ENCODE results near the gene NUCKS1. TPM values are rescaled to one million over a fixed set of nuclear protein-coding genes. Genes with fewer than 3 reads are reported as not detected.

NUCKS1 gene
- total RNA-seq, 1 experiment from 2014 or later: 427 TPM

DNA sequence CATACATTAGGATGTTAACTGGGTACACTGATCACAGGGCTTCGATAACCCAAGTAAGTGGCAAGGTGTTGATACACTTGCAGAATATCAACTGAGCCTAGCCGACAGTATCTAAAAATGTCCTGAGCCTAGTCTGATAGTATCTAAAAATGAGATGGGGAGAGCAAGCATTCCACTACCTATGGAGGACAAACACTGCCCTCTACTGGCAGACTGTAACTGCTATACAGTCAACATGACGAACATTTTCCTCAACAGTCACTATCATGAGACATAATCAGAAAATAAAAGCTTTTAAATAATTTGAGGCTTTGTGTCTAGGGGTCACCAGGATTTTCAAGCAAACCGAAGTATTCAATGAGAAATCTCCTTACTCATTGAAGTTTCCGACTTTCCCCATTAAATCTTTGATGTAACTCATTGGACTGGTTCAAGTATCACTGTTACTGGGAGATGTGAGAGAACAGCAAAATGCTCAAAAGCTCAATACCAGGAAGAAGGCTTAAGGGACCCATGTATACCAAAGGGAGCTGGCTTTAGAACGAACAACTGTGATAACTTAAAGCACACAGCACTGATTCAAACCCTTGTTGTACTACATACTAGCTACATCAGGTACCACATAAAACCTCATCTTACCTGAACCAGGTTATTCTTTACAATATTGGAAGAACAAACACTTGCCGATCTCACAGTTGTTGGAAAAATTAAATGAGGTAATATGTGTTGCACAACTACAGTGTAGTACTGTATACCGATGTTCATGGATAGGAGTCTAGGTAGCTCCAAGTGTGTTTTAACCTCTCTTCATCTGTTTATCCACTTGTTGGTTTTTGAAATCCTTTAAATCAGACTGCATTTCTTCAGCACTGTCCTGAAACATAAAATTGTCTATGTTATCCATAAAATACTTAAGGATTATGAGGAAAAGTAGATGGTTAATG, 38.6 kb downstream of the NUCKS1 start:
- no peak overlapping the region for H3K56ac ChIP-seq (ENCODE audit: insufficient read length, low read depth, low read length)
- no peak overlapping the region for H3K4me2 ChIP-seq (ENCODE audit: insufficient read depth, insufficient read length, low read length)
- H3K27me3 ChIP-seq (ENCODE audit: insufficient read depth, low read length): no peaks in the 10 kb centered on the region
- peak overlapping the region; percentile 63 for H3K27ac ChIP-seq (ENCODE audit: insufficient read length, low read depth, low read length)
- peak; percentile 45 for DNase-seq
- Mint-ChIP-seq H3K36me3 (ENCODE audit: insufficient read depth in 1 of 3, low read depth in 3 of 3) (peaks cover 4 to 15% (median 12%) of the 10 kb centered on the region in 3 experiments; a peak in 4 of 7 replicates), H3K27ac (peak overlapping the region in 1 of 3 experiments; percentile 70; a peak in 3 of 7 replicates), H3K27me3 (ENCODE audit: low read depth) (no peaks in the 10 kb centered on the region), H3K4me3 (no peak overlapping the region), H3K4me1 (peaks cover 33 to 36% of the 10 kb centered on the region in 2 experiments), H3K9me3 (no peaks in the 10 kb centered on the region)
- no peak overlapping the region for H3K9ac ChIP-seq (ENCODE audit: extremely low read depth, insufficient read length, low read length)
- H4K20me1 ChIP-seq (ENCODE audit: control insufficient read depth, insufficient read depth, insufficient read length): no peaks in the 10 kb centered on the region
- no peak overlapping the region for H3K4ac ChIP-seq (ENCODE audit: low read depth, low read length)
- TF ChIP-seq, protein P1, sequence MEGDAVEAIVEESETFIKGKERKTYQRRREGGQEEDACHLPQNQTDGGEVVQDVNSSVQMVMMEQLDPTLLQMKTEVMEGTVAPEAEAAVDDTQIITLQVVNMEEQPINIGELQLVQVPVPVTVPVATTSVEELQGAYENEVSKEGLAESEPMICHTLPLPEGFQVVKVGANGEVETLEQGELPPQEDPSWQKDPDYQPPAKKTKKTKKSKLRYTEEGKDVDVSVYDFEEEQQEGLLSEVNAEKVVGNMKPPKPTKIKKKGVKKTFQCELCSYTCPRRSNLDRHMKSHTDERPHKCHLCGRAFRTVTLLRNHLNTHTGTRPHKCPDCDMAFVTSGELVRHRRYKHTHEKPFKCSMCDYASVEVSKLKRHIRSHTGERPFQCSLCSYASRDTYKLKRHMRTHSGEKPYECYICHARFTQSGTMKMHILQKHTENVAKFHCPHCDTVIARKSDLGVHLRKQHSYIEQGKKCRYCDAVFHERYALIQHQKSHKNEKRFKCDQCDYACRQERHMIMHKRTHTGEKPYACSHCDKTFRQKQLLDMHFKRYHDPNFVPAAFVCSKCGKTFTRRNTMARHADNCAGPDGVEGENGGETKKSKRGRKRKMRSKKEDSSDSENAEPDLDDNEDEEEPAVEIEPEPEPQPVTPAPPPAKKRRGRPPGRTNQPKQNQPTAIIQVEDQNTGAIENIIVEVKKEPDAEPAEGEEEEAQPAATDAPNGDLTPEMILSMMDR (conservative IDR thresholded peaks at IDR 0.05): peak; percentile 96
- H4K5ac ChIP-seq (ENCODE audit: insufficient read length, low read depth, low read length): no peak overlapping the region
- H3K9me3 ChIP-seq (ENCODE audit: control insufficient read depth, low read depth, low read length): no peaks in the 10 kb centered on the region
- no peak overlapping the region for H2BK20ac ChIP-seq (ENCODE audit: low read depth, low read length, poor library complexity, severe bottlenecking)
- H2BK120ac ChIP-seq (ENCODE audit: low read depth, low read length, poor library complexity, severe bottlenecking): no peak overlapping the region
- no peak overlapping the region for H3T11ph ChIP-seq (ENCODE audit: low read length)
- no peaks in the 10 kb centered on the region for H3K4me1 ChIP-seq (ENCODE audit: insufficient read depth, low read length)
- no peak overlapping the region for H4K91ac ChIP-seq (ENCODE audit: insufficient read length, low read depth, low read length)
- no peaks in the 10 kb centered on the region for H3K79me1 ChIP-seq (ENCODE audit: insufficient read depth, low read depth, low read length, poor library complexity, severe bottlenecking)
- WGBS (ENCODE audit: extremely low coverage, insufficient read length, low lambda C conversion rate): no CpG with 5 or more reads among the region's 8 CpGs
- no peak overlapping the region for H2AFZ ChIP-seq (ENCODE audit: low read length)
- H3K23me2 ChIP-seq (ENCODE audit: insufficient read length, low read depth, low read length, poor library complexity, severe bottlenecking): no peaks in the 10 kb centered on the region
- H3K14ac ChIP-seq (ENCODE audit: insufficient read depth, low read length): no peak overlapping the region
- no peak overlapping the region for H2BK12ac ChIP-seq (ENCODE audit: insufficient read length, low read depth, low read length)
- H3K23ac ChIP-seq (ENCODE audit: insufficient read length, low read depth, low read length): no peak overlapping the region
- H4K8ac ChIP-seq (replicated peaks; ENCODE audit: insufficient read length, low read depth, low read length): no peak overlapping the region
- H2BK5ac ChIP-seq (ENCODE audit: insufficient read length, low read length): no peak overlapping the region
- no peaks in the 10 kb centered on the region for H3K79me2 ChIP-seq (ENCODE audit: insufficient read depth, low read length)
- no peak overlapping the region for H2AK5ac ChIP-seq (ENCODE audit: insufficient read length, low read length)
- no peak overlapping the region for H3K18ac ChIP-seq (ENCODE audit: insufficient read length, low read depth, low read length)
- no peak overlapping the region for H2BK15ac ChIP-seq (ENCODE audit: low read depth, low read length)

All from H9 (cell line).